Natural killer cell treated with Interleukin-12 subunit alpha and Interleukin-12 subunit beta and Interleukin-15 and Interleukin-18, amount 100 ng/mL, for 72 hours (primary cell): ENCODE data around the gene AP5S1. TPM values are rescaled to one million over a fixed set of nuclear protein-coding genes. Genes with fewer than 3 reads are reported as not detected.
A peak's percentile ranks its signal among the peaks of the same experiment; 100 is the strongest.
"Not testable (repeated sequence)": the region's sequence is repeated elsewhere in the genome, so short reads cannot be mapped to it uniquely, and the experiment has no call there.

Source experiments
- ATAC-seq, 2 donors: fragments of 150-1000 bp; cut with Tn5 transposase in 1 of 2; sonication (Bioruptor Pico), chemical (Tn5 transposase) in 1 of 2; 2 replicates each; pipeline ENCODE4 v1.10.0; 2021
- DNase-seq: peaks from one replicate; pipeline ENCODE4 v3.0.0; 2022; ENCODE audit warnings: low spot score
- H3K27ac Mint-ChIP-seq, 2 donors: 1 replicate in 1 of 2; 2 replicates in 1 of 2; pipeline ENCODE4 v1.8.0; 2022; ENCODE audit warnings: mixed read lengths in 2 of 2, mild to moderate bottlenecking in 1 of 2, moderate library complexity in 1 of 2
- H3K27me3 Mint-ChIP-seq, 2 donors: 1 replicate in 1 of 2; 2 replicates in 1 of 2; pipeline ENCODE4 v1.8.0; 2022; ENCODE audit warnings: mixed read lengths in 2 of 2
- H3K36me3 Mint-ChIP-seq: one replicate; pipeline ENCODE4 v1.8.0; 2022; ENCODE audit warnings: mixed read lengths
- H3K4me1 Mint-ChIP-seq, 2 donors: 1 replicate in 1 of 2; 2 replicates in 1 of 2; pipeline ENCODE4 v1.8.0; 2022; ENCODE audit warnings: low read depth in 2 of 2, mixed read lengths in 2 of 2, mild to moderate bottlenecking in 1 of 2
- H3K4me3 Mint-ChIP-seq: one replicate; pipeline ENCODE4 v1.8.0; 2022; ENCODE audit warnings: mixed read lengths
- H3K9me3 Mint-ChIP-seq: 2 replicates; pipeline ENCODE4 v1.8.0; 2022; ENCODE audit warnings: mixed read lengths
- total RNA-seq, 2 donors: library from RNA; stranded (reverse); gene quantifications; one replicate each; pipeline ENCODE4 v1.2.3, GENCODE V29; 2022

Gene AP5S1
- total RNA-seq, 2 donors from 2014 or later = 13.5 to 19.7 TPM

DNA sequence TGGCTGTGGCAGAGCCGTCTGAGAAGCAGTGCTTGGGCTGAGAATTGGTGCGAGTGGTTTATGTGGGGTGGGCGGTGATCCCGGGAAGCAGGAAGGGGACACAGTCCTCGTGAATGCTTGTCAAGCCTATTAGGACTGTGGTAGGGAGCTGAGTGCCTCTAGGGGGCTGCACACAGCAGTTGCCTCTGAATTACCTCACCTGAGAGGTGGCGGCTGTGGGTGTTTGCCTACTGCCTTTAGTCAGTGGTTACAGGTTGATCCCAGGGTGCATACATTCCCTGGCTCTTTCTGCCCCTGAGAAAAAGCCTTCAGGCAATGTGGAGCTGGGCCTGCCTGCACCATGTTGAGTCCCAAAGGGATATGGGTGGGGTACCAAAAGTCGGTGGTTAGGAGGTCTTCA, 5.2 kb downstream of the AP5S1 start:
- ATAC-seq (no peak), DNase-seq (peak; percentile 12)
- Mint-ChIP-seq H3K36me3 (no peaks in the 10 kb centered on the region), H3K4me1 (peaks cover 16 to 18% of the 10 kb centered on the region in 2 donors), H3K27ac (no peak overlapping the region), H3K4me3 (no peak overlapping the region), H3K27me3 (no peaks in the 10 kb centered on the region), H3K9me3 (no peaks in the 10 kb centered on the region)

DNA sequence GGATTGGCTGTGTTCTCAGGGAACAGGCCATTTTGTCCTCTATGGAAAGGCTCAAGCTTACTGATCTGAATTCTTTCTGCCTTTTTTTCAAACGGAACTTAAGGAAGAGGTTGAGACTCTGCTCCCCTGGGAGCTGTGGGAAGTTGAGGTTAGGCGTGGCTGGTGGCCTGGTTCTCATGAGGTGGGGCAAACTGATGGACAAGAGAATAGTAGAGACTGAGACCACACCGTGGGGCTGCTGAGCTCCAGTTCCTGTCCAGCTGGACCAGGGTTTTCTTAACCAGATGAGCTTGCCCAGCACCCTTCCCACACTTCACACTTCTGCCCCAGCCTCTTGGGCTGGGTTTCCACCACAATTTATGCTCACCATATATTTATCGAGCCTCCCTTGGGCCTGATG, 6.1 kb downstream of the AP5S1 start:
- DNase-seq (no peak), ATAC-seq (no peak)
- H3K4me1 Mint-ChIP-seq = peaks cover 8 to 14% of the 10 kb centered on the region in 2 donors
- no peak overlapping the region for H3K4me3 Mint-ChIP-seq
- peak overlapping the region in 1 of 2 donors; percentile 75 for H3K27ac Mint-ChIP-seq
- no peaks in the 10 kb centered on the region for H3K27me3 Mint-ChIP-seq
- H3K36me3 Mint-ChIP-seq = no peaks in the 10 kb centered on the region
- H3K9me3 Mint-ChIP-seq = no peaks in the 10 kb centered on the region

DNA sequence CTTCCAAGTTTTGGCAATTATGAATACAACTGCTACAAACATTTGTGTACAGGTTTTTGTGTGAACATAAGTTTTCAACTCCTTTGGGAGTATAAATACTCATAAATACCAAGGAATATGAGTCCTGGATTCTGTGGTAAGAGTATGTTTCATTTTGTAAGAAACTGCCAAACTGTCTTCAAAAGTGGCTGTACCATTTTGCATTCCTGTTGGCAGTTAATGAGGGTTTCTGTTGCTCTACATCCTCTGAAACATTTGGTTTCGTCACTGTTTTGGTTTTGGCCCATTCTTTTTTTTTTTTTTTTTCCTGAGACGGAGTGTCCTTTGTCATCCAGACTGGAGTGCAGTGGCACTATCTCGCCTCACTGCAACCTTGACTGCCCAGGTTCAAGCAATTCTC, 8.5 kb downstream of the AP5S1 start:
- Mint-ChIP-seq H3K27me3 (no peaks in the 10 kb centered on the region), H3K4me3 (no peak overlapping the region), H3K4me1 (peaks cover 0 to 9% of the 10 kb centered on the region in 2 donors), H3K36me3 (no peaks in the 10 kb centered on the region), H3K9me3 (no peaks in the 10 kb centered on the region), H3K27ac (no peak overlapping the region)
- DNase-seq (no peak), ATAC-seq (no peak)

DNA sequence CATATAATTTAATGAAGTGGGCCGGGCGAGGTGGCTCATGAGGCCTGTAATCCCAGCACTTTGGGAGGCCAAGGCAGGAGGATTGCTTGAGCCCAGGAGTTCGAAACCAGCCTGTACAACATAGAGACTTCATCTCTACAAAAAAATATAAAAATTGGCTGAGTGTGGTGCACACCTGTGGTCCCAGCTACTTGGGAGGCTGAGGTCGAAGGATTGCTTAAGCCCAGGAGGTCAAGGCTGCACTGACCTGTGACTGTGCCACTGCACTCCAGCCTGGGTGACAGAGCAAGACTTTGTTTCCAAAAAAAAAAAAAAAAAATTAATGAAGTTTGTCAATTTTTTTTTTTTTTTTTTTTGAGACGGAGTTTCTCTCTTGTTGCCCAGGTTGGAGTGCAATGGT, 9.5 kb downstream of the AP5S1 start:
- DNase-seq, H3K9me3 Mint-ChIP-seq, H3K4me1 Mint-ChIP-seq, ATAC-seq, H3K4me3 Mint-ChIP-seq, H3K36me3 Mint-ChIP-seq, H3K27ac Mint-ChIP-seq, H3K27me3 Mint-ChIP-seq: not testable (repeated sequence)

DNA sequence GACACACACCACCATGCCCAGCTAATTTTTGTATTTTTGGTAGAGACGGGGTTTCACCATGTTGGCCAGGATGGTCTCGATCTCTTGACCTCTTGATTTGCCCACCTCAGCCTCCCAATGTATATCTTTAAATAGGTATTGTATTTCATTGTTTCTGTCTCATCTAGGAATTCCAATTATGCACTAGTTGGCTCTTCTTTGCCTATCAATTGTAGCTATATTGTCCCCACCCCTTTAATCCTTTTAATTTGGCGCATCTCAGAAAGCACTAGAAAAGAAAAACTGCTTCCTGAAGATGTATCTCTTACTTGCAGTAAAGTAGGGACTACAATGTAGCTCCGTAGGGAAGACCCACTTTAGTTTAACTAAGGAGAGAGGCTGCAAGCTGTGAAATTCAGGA, 15.8 kb downstream of the AP5S1 start:
- DNase-seq (peak; percentile 18), ATAC-seq (no peak)
- Mint-ChIP-seq H3K27me3 (no peaks in the 10 kb centered on the region), H3K9me3 (no peaks in the 10 kb centered on the region), H3K4me1 (no peaks in the 10 kb centered on the region), H3K4me3 (no peak overlapping the region), H3K27ac (no peak overlapping the region), H3K36me3 (no peaks in the 10 kb centered on the region)

DNA sequence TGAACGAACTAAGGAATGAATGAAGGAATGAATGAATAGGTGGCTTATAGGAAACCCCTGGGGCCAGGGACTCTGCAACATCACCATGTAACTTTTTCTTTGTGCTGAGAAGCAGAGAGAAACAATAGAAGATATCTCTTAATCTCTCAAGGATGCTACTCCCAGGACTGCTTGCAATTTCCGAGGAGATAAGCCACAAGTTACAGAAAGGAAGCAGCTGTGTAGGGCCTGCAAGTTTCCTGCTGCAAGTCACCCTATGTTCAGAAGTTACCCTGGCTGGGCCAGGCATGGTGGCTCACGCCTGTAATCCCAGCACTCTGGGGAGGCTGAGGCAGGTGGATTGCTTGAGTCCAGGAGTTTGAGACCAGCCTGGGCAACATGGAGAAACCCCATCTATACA, 19.0 kb downstream of the AP5S1 start:
- peak overlapping the region; percentile 3 to 11 for H3K27ac Mint-ChIP-seq
- no peak for ATAC-seq
- DNase-seq = no peak

DNA sequence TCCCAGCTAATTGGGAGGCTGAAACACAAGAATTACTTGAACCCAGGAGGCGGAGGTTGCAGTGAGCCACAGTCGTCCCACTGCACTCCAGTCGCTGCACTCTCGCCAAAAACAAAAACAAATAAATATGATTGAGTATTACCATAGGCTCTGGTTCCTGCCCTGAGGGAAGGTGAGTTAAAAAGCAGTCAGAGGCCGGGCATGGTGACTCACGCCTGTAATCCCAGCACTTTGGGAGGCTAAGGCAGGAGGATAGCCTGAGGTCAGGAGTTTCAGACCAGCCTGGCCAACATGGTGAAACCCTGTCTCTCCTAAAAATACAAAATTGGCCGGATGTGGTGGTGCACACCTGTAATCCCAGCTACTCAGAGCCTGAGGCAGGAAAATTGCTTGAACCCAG, 19.9 kb downstream of the AP5S1 start:
- H3K27me3 Mint-ChIP-seq, H3K9me3 Mint-ChIP-seq, ATAC-seq, H3K27ac Mint-ChIP-seq, H3K36me3 Mint-ChIP-seq, H3K4me1 Mint-ChIP-seq, H3K4me3 Mint-ChIP-seq, DNase-seq: not testable (repeated sequence)

More for the DNA sequence above, 19.0 kb downstream of the AP5S1 start:
- H3K9me3 Mint-ChIP-seq = no peaks in the 10 kb centered on the region
- no peaks in the 10 kb centered on the region for H3K36me3 Mint-ChIP-seq
- no peaks in the 10 kb centered on the region for H3K27me3 Mint-ChIP-seq
- no peaks in the 10 kb centered on the region for H3K4me1 Mint-ChIP-seq
- H3K4me3 Mint-ChIP-seq = no peak overlapping the region

DNA sequence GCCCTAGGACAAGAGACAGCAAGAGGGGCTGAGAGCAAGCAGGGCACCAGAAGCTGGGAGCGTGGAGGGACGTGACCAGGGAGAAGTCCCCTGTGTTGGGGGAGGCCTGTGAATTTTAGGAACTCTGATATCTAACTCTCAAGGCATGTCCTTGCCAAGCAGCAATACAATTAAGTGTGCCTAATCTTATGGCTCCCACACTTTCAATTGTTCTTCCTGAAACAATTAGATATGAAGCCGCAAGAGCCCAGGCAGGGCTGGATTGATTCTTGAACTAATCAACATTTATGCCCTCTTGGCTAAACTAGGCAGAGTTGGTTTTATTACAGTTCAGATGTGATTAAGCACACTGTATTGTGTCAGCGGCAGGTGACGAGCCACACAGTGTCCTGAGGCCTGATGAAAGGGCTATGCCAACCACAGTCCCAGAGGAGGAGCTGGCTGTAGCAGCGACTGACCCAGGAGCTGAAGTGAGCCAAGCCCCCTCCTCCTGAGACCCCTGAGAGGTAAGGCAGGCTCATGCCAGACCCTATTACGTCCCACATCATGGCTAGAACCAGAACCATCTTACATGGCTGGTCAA, 22.1 kb downstream of the AP5S1 start:
- H3K27ac Mint-ChIP-seq = no peak overlapping the region
- DNase-seq (peak; percentile 18), ATAC-seq (no peak)
- H3K27me3 Mint-ChIP-seq = no peaks in the 10 kb centered on the region
- H3K4me3 Mint-ChIP-seq = no peak overlapping the region
- H3K9me3 Mint-ChIP-seq = no peaks in the 10 kb centered on the region
- H3K4me1 Mint-ChIP-seq = peaks cover 3% of the 10 kb centered on the region in 2 donors
- H3K36me3 Mint-ChIP-seq = no peaks in the 10 kb centered on the region

DNA sequence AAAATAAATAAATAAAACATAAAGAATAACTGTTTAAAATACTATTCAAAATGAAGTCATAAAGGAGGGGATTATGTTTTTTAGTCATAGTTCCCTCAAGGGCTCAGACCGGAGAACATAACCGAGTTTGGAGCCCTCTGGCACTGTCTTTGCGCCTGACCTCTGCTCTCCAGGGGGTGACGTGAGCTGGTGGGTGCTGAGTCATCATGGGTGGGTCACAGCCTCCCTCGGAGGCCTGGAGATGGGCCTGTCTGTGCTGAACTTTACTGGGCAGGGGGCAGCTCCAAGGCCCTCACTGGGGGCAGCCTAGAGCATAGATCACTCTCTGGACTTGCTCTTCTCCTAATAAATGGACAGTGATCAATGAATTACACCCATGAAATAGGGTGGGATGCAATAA, 23.1 kb downstream of the AP5S1 start:
- Mint-ChIP-seq H3K4me1 (peaks cover 8 to 10% of the 10 kb centered on the region in 2 donors), H3K27ac (no peak overlapping the region), H3K36me3 (no peaks in the 10 kb centered on the region), H3K27me3 (no peaks in the 10 kb centered on the region), H3K9me3 (no peaks in the 10 kb centered on the region), H3K4me3 (no peak overlapping the region)
- ATAC-seq (no peak), DNase-seq (no peak)

DNA sequence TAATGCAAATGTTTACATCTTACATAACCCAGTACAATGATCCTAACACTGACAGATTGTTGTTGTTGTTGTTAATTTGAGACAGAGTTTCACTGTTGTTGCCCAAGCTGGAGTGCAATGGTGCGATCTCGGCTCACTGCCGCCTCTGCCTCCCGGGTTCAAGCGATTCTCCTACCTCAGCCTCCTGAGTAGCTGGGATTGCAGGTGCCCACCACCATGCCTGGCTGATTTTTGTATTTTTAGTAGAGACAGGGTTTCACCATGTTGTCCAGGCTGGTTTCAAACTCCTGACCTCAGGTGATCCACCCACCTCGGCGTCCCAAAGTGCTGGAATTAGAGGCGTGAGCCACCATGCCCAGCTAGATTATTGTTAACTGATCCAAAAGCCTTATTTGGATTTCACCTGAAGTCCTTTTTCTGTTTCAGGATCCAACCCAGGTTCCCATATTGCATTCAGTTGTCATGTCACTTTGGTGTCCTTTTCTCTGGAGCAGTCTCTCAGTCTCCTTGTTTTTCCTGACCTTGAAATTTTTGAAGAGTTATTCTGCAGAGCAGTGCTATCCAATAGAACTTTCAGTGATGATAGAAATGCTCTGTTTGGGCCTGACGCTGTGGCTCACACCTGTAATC, 23.8 kb downstream of the AP5S1 start:
- not testable (repeated sequence) for H3K9me3 Mint-ChIP-seq, ATAC-seq, H3K36me3 Mint-ChIP-seq, H3K27ac Mint-ChIP-seq, H3K27me3 Mint-ChIP-seq, H3K4me3 Mint-ChIP-seq
- peak; percentile 15 for DNase-seq
- peaks cover 14 to 16% of the 10 kb centered on the region in 2 donors for H3K4me1 Mint-ChIP-seq

DNA sequence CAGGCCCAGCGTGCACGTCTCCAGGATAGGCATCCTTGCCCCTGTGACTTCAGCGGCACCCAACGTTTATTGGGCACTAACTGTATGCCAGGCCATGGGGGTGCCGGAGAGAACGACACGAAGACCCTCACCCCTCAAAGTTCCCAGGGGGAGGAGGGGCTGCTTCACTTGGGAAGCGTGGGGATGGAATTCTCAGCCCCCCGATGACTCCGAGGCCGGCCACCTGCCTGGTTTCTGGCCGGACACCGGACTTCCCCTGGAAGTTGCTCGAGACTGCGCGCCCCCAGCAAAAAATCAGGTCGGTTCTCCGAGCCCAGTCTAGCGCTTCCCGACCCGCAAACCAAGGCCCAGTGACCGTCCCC, 26.0 kb downstream of the AP5S1 start:
- ATAC-seq (no peak), DNase-seq (no peak)
- no peaks in the 10 kb centered on the region for H3K36me3 Mint-ChIP-seq
- no peaks in the 10 kb centered on the region for H3K9me3 Mint-ChIP-seq
- peaks cover 14 to 22% of the 10 kb centered on the region in 2 donors for H3K4me1 Mint-ChIP-seq
- H3K27ac Mint-ChIP-seq = peak overlapping the region; percentile 78 to 89
- no peaks in the 10 kb centered on the region for H3K27me3 Mint-ChIP-seq
- peak overlapping the region; percentile 89 for H3K4me3 Mint-ChIP-seq

DNA sequence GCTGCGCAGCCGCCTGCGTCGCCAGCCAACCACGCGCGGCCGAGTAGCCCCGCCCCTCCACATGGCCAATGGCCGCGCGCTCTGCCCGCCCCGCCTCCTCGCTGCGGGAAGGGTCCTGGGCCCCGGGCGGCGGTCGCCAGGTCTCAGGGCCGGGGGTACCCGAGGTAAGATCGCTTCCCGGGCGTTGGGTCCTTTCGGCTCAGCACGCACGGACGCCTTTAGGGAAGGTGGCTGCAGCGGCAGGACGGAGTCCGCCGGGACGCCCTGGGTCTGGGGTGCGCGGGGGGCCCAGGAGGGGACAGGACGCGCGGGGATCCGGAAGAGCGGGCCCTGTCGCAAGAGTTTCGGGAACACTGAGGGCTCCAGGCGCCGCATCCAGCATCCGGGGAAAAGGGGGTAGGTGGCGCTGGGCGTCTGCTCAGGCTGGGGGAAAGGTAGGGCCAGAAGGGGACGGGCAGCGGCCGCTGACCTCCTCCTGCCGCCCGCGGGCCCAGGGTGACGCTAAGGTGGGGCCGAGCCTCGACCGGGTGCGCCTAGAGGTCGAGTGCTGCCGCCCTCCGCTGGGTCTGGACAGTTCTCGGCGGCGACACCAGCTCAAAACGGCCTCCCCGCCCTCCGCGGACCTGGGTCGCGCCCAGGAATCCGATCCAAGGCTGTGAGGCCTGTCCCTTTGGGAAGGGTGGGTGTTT, 26.5 kb downstream of the AP5S1 start, which contains the start of gene MAVS:
Gene MAVS (plus strand): TSS at position 95 of the 689 bp plus-strand sequence. CDS start 7,791 bp downstream, outside the sequence.
- ATAC-seq (peak; percentile 99 to 100), DNase-seq (peak; percentile 92)
- Mint-ChIP-seq H3K27me3 (no peaks in the 10 kb centered on the region), H3K4me3 (peak within 1 kb of the TSS; percentile 89), H3K27ac (peak within 1 kb of the TSS; percentile 78 to 89), H3K36me3 (no peaks in the 10 kb centered on the region), H3K9me3 (no peaks in the 10 kb centered on the region), H3K4me1 (peaks cover 14 to 22% of the 10 kb centered on the region in 2 donors)

DNA sequence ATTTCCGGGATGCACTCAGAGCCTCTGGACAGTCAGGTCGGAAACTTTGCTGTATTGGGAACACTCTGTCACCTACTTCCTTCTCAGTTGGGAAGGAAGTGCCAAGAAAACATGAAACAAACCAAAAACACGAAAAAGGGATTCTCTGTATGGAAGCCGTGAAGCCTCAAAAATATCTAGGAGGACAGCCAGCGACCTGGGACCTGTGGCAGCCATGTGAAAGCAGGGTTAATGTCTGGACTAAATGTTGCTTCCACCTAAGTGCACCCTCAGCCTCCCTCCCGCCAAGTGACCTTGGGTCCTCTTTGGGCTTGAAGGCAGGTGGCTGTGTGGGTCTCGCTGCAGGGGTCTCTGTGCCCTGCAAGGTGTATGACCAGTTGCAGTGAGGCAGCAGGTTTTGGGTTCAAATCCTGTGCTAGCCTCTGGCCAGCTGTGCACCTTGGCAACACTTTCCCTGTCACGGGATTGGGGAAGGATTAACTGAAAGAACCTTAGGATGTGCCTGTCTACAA, 27.1 kb downstream of the AP5S1 start:
- Mint-ChIP-seq H3K36me3 (no peaks in the 10 kb centered on the region), H3K27me3 (no peaks in the 10 kb centered on the region), H3K9me3 (no peaks in the 10 kb centered on the region), H3K27ac (peak overlapping the region; percentile 78 to 89), H3K4me3 (peak overlapping the region; percentile 89), H3K4me1 (peaks cover 14 to 22% of the 10 kb centered on the region in 2 donors)
- DNase-seq (peak; percentile 53), ATAC-seq (no peak)

DNA sequence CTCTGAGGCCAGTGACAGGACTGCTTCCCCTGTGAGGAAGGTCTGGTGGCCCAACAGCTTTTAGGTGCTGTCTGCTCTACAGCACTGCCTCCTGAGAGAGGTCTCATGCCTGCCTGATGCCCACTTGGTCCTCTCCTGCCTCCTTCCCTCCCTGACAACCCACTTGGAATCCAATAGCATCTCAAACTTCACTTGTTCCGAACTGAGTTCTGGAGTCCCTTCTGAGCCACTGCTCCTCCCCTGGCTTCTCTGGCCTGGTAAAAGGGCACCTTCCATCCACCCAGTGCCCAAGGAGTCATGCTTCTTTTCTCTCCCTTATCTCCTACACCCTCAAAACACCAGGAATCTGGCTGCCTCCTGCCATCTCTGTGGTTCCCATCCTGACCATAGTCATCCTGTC, 28.2 kb downstream of the AP5S1 start:
- no peak for DNase-seq
- H3K27me3 Mint-ChIP-seq = no peaks in the 10 kb centered on the region
- no peaks in the 10 kb centered on the region for H3K9me3 Mint-ChIP-seq
- ATAC-seq = no peak
- peaks cover 14 to 22% of the 10 kb centered on the region in 2 donors for H3K4me1 Mint-ChIP-seq
- H3K27ac Mint-ChIP-seq = peak overlapping the region; percentile 23 to 47
- H3K36me3 Mint-ChIP-seq = no peaks in the 10 kb centered on the region
- peak overlapping the region; percentile 89 for H3K4me3 Mint-ChIP-seq
